Ishikawa (cell line): ENCODE results near the gene CASK.

Source experiments
- EGR1 ChIP-seq: IDR thresholded peaks from 2 replicates; pipeline ENCODE4 v1.6.1; 2012
- EP300 ChIP-seq: IDR thresholded peaks from 2 replicates; pipeline ENCODE4 v1.6.1; 2012; ENCODE audit warnings: borderline replicate concordance
- MAX ChIP-seq: IDR thresholded peaks from 2 replicates; pipeline ENCODE4 v1.6.1; 2012
- NFIC ChIP-seq: IDR thresholded peaks from 2 replicates; pipeline ENCODE4 v1.6.1; 2012
- RAD21 ChIP-seq: IDR thresholded peaks from 2 replicates; pipeline ENCODE4 v1.6.1; 2012; ENCODE audit warnings: low read depth
- TAF1 ChIP-seq: IDR thresholded peaks from 2 replicates; pipeline ENCODE4 v1.6.1; 2012; ENCODE audit warnings: low read depth, mild to moderate bottlenecking
- TEAD4 ChIP-seq: IDR thresholded peaks from 2 replicates; pipeline ENCODE4 v1.6.1; 2012
- ZBTB7A ChIP-seq: IDR thresholded peaks from 2 replicates; pipeline ENCODE4 v1.6.1; 2012; ENCODE audit warnings: low read depth
- TF ChIP-seq, protein P1 (sequence below): IDR thresholded peaks from 2 replicates; pipeline ENCODE4 v1.6.1; 2012; ENCODE audit warnings: low read depth, mild to moderate bottlenecking

DNA sequence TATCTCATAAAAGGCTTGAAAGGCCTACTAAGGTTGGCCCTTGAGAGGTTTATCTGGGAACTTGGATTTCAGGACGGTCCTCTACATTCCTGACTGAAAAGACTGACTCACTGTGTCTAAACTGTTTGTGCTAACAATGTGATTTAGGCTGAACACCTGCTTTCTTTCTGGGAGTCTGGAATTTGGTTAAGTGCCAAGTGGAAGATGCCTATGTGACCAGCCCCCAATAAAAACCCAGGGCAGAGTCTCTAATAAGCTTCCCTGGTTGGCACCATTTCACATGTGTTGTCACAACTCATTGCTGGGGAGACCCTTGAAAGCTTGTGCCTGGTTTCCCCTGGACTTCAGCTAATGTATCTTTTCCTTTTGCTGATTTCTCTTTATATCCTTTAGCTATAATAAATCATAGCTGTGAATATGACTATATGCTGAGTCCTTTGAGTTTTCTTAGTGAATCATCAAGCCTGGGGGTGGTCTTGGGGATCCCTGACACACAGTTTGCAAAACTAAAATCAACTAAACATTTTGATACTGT lies 144.3 kb downstream of the CASK start:
- no peak for TF ChIP-seq ZBTB7A
- peak; percentile 70 for TF ChIP-seq NFIC
- no peak for TF ChIP-seq MAX
- TF ChIP-seq TAF1: no peak
- TF ChIP-seq TEAD4: no peak; the same call in 1 of the 2 replicates
- TF ChIP-seq, protein P1, sequence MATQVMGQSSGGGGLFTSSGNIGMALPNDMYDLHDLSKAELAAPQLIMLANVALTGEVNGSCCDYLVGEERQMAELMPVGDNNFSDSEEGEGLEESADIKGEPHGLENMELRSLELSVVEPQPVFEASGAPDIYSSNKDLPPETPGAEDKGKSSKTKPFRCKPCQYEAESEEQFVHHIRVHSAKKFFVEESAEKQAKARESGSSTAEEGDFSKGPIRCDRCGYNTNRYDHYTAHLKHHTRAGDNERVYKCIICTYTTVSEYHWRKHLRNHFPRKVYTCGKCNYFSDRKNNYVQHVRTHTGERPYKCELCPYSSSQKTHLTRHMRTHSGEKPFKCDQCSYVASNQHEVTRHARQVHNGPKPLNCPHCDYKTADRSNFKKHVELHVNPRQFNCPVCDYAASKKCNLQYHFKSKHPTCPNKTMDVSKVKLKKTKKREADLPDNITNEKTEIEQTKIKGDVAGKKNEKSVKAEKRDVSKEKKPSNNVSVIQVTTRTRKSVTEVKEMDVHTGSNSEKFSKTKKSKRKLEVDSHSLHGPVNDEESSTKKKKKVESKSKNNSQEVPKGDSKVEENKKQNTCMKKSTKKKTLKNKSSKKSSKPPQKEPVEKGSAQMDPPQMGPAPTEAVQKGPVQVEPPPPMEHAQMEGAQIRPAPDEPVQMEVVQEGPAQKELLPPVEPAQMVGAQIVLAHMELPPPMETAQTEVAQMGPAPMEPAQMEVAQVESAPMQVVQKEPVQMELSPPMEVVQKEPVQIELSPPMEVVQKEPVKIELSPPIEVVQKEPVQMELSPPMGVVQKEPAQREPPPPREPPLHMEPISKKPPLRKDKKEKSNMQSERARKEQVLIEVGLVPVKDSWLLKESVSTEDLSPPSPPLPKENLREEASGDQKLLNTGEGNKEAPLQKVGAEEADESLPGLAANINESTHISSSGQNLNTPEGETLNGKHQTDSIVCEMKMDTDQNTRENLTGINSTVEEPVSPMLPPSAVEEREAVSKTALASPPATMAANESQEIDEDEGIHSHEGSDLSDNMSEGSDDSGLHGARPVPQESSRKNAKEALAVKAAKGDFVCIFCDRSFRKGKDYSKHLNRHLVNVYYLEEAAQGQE: no peak
- no peak for TF ChIP-seq EGR1
- TF ChIP-seq EP300: no peak
- no peak for TF ChIP-seq RAD21
